HG03469 (cell line): ENCODE results near the gene BMP8A.
"Not testable (repeated sequence)": the region's sequence is repeated elsewhere in the genome, so short reads cannot be mapped to it uniquely, and the experiment has no call there.

ENCODE experiments used
- ATAC-seq: cut with Tn5 transposase; IDR thresholded peaks from one replicate; pipeline ENCODE4 v1.9.1; 2021; ENCODE audit warnings: mild to moderate bottlenecking, moderate library complexity, moderate number of reproducible peaks; ENCODE audit not compliant: unreplicated experiment

Gene BMP8A

DNA sequence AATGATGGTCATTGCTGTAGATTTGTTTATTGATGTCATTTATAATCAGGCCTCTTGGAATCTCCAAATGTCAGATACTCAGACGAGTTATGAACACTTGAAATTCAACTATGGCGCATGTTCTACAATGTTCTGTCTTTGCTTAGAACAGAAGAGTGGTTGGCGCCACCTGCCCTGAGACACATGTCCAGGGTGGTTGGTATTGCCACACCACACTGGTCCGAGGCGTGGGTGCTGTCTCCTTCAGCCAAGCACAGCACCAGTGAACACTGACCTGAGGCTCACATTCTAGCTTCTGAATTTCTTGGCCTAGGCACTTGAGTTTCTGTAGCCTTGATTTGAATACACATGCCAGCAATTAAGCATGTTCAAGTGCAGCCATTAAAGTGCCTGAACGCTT, 10.1 kb upstream of the BMP8A start:
- ATAC-seq, result no peak

DNA sequence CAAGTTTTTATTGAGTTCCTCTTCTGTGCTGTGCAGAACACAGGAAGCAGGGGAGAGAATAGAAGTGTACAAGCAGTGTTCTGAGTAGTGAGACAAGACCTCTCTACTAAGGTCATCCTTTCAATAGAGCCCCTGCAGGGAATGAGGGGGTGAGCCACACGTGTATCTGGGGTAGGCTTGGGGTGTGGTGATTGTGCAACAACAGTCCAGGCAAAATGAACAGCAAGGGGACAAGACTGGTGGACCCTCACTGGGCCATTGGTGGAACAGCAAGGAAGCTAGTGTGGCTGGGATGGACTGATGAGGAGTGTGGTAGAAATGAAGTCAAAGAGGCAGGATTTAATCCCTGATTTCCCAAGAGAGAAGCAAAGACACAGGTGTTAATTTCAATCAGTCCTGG, 8.2 kb upstream of the BMP8A start:
- no peak for ATAC-seq

DNA sequence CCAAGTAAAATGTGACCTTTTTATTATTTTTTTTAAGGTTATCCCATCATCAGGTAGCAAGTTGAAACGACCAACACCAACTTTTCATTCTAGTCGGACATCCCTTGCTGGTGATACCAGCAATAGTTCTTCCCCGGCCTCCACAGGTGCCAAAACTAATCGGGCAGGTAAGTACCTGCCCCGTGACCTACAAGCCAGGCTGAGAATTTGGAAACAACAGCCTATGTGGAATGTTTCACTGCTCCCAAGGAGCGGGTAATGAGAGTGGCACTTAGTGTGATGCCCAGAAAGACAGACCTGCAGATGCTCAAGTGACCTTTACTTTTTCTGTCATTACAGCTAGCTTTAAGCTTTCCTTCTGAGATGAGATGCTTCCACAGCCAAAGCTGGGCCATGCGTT, 6.9 kb upstream of the BMP8A start:
- no peak for ATAC-seq

DNA sequence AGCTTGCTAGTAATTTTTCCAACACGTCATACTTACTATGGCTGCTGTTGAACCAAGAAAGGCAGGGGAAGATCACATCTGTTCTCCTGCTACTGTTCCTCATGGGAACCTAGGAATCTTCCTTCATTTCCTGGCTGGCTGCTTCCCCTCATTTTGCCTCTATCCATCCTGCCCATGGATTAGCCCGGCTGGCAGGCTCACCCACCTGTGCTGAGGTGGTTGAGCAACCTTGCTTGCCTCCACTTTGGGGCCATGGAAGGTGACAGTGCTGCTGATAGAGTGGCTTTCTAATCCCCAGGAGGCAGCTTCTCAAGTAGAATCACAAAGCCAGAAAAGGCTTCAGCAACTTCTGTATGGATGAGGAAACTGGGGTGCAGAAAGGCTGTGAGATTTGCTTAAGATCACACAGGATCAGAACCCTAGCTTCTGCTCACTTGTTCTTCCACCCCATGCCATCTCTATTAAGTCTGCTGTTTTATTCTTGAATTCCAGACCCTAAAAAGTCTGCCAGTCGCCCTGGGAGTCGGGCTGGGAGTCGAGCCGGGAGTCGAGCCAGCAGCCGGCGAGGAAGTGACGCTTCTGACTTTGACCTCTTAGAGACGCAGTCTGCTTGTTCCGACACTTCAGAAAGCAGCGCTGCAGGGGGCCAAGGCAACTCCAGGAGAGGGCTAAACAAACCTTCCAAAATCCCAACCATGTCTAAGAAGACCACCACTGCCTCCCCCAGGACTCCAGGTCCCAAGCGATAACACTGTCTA, 6.2 kb upstream of the BMP8A start:
- no peak for ATAC-seq

DNA sequence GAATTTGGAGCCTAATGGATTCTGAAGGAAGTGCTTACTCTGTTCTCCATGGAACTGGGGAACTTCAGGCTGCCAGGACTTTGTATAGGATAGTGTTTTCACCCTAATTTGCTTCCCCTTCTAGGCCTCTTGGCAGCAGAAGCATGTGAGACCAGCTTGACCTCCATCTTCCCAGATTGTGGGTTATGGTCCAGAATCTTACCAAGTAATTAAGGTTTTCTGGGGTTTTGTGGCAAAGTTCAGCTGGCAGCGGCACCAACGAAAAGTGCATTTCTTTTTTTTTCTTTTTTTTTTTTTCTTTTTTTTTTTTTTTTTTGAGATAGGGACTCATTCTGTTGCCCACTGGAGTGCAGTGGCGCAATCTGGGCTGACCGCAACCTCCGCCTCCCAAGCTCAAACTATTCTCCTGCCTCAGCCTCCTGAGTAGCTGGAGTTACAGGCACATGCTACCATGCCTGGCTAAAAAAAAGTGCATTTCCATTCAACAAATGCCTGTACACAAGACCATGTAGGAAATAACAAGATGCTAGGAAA, 3.4 kb upstream of the BMP8A start:
- ATAC-seq, result no peak

DNA sequence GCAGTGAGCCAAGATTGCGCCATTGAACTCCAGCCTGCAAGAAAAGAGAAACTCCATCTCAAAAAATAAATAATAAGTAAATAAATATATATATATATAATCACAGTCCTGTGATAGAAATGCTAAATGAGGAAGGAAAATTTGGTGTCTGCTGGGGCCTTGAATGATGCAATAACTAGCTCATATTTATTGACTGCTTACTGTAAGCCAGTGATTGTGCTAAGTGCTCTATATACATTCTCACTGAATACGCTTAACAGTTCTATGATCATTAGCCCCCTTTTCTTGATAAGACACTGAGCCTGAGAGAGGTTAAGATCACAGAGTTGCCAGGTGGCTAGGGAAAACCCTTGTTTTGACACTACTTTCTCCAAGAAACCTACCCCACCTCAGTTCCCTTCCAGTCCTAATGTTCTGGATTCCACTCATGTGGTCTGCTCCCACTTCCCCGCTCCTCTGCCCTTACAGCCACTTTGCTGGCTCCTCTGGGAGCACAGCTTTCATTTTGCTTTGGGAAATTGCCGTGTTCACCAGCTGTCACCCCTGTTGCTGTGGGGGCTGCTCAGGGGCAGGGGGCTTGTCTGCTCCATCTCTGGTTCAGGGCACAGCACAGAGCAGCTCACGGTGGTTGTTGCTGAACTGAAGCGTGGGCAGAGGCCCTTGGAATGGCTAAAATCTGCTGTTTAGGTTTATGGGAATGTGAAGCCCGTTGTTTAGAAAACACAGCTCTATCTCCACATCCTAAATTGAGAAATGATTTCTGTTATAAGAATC, 2.5 kb upstream of the BMP8A start:
- no peak for ATAC-seq

DNA sequence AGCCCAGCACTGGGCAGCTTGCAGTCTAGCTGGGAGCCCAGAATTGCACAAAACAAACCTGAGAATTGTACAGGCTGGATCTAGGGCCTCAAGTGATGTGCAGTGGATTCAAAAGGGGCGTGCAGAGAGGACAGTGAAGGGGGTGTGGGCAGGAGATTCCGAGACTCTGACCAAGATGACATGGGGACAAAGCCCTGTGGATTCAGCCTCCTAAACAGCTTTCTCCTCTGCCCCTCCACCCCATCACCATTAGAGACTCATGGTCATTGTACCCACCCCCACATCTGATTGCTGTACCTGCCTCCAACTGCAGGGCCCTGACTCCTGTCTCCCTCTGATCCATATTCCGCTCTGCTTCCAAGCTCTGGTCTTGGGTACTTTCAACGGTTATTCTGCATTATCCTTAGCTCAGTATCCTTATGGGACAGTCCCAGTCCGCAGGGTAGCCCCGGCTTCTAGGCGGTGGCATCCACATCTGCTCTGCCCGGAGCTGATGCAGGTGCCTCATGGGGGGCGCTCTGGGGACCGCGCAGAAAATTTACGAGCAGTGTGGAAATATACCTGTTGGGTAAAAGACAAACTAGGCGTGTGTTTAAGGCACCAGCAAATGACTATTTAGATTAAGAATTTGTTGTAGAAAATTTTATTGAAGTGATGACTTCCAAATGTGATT, 1.7 kb upstream of the BMP8A start:
- ATAC-seq, result no peak

DNA sequence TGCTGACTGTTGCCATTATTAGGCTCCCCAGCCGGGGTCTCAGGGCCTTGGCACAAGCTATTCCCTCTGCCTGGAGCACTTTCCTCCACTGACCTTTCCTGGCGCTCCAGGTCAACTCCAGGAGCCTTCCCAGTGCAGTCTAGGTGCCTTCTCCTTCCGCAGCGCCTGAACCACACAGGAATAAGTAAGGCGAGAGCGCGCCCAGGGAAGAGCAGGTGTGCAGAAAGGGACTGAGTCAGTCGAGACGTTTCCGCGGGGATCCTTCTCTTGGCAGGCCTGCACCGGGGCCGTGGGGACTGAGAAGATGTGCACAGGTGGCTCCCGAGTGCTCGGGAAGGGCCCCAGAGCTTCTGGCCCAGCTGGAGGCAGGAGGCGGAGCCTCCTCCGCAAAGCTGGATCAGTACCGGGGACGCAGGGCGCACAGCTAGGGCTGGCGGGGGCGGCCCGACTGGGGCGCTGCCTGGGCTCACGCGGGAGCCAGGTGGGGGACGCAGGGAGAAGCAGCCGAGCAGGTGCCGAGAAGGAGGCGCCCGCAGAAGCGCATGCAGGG, 765 bp upstream of the BMP8A start:
- no peak for ATAC-seq

DNA sequence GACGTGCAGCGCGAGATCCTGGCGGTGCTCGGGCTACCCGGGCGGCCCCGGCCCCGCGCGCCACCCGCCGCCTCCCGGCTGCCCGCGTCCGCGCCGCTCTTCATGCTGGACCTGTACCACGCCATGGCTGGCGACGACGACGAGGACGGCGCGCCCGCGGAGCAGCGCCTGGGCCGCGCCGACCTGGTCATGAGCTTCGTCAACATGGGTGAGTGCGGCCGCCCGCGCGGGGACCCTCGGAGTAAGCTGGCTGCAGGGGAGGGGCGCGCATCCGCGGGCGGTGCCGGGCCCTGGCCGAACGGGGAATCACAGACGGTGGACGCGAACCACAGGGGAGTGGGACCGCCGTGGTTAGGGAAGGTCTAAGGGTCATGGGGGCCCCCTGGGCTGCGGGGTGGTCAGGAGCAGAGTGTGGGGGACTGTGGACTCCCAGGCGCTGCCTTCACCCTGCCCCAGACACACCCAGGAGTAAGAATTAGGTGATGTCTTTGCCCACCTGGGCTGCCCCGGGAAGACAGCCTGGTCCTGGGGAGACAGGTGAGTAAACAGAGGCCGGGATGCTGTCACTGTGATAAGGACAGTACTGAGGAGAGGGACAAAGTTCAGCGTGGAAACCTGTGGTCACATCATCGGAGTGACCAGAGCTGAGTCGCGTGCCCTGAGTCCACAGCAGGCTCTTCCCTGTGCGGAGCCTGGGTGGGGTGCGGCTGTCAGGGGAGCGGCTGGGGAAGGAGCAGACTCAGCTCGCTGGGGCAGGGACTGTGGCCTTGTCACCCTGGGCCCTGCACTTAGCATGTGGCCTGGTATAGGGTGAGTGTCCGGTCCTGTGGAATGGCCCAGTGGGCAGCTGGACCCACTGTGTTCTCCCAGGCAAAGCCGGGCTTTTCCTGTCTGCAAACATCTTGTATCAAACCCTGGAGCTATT, 944 bp downstream of the BMP8A start:
- ATAC-seq, result not testable (repeated sequence)

DNA sequence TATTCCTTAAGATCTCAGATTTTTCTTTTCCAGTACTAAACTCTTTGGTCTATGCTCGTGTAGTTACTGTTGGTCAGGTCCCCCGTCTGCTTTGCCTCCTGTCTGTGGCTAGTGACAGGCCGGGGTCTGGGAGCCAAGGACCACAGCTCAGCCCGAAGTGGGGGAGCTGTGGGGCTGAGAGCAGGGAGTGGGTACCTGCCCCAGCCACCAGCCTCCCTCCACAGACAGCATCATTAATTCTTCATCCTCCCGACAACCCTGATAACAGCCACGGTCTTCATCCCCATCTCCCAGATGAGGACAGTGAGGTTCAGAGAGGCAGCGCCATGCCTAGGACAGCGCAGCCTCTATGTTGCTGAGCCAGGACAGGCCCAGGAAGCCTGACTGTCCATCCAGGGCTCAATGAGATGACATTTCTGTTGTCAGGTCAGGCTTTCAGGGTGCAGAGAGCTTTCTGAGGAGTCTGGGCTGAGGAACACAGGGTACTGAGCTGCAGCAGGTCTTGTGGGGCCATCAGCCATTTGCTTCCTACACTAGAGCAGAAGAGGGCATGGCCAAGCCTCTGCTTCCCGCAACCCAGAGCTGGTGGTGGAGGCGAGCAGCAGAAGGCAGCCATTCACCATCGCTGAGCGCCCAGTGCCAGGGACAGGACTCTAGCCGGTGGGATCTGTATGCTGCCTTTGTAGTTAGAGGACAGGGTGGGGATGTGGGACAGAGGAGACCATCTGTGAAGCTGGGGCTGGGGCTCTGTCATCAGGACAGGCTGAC, 1.8 kb downstream of the BMP8A start:
- ATAC-seq, result not testable (repeated sequence)

DNA sequence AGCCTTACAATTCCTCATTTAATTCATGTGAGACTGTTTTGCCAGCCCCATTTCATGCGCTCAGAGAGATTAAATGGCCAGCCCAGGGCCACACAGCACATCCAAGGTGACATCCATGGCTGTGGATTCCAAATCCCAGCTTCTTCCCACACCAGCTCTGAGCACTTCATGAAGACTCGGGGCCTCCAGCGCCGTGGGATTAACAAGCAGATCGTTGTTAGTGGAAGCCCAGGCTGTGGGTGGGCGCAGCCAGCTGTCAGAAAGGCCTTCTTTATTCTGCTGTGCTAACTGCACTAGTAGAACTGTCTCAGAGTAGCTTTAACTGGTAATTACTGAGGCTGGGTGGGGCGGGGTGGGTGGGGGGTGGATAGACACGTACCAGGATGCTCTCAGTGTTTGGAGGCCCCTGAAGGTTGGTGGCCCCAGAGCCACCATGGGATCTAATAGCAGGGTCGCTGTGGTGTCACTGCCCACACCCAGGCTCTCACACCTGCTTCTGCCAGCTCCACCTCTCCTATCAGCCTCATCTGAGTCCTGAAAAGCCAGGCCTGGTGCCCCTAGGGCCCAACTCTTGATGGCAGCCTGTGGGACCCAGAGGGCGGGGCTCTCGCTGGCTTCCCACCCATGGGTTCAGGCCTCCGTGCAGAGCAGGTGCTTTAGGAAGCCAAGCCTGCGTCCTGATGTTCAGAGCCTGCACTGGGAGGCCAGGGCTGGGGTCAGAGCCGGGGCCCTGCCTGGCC, 3.4 kb downstream of the BMP8A start:
- no peak for ATAC-seq

DNA sequence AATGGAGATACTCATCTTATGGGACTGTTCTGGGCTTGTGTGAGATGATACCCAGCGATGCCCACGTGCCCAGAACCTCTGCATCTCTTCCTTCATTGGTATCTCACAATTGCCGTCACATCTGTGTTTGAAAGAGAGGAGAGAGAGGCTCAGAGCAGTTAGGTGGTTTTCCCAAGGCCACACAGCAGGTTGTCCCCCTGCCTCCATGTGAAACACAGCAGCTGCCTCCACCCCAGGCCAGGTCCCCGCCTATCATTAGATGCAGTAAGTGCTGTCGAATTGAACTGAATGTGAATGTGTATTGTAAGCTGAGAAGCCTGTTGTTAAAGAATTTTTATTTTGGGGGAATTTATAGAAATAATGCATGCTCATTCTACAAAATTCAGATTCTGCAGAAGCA, 5.1 kb downstream of the BMP8A start:
- not testable (repeated sequence) for ATAC-seq

DNA sequence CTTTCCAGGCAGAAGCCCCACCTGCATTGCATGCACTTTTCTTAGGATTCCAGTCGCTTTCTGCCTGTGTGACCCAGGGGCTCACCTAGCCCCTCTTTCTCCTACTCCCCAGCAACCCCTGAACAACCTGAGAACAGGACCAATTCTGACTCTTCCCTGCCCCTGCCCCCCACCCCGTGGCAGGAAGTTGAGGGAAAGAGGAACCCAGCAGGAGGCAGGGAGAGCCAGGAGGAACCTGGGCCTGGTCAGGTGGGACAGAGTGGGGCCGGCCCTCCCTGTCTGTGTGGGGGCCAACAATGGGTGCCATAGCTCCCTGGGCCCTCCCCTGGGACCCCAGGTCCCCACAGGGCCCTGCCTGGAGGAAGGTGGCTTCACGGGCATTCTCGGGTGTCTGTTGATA, 6.1 kb downstream of the BMP8A start:
- no peak for ATAC-seq

DNA sequence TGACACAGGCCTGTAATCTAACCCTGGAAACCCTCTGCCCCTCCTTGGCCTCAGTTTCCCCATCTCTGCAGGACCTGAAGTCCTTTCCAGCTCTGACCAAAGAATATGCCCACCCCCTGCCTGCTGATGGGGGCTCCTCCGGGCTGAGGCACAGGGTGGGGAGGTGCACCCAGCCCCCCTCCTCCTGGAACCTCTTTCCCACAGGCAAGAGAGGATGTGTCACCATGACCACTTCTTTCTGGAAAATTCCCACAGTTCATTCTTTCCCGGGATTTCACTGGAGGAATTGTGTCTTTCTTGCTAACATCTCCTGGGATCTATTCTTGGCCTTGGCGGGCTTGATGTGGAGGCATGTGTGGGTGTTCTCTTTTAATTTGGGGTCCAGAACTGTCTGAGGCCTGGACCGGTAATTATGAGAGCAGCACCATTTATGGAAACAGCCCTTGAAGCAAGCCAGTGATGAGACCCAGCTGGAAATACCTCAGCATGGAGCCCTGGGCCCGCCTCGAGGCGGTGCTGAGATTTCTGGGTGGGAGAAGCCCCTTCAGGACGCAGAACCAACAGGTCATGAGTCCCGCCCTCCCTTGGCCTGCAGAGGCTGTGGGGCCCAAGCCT, 6.8 kb downstream of the BMP8A start:
- not testable (repeated sequence) for ATAC-seq

DNA sequence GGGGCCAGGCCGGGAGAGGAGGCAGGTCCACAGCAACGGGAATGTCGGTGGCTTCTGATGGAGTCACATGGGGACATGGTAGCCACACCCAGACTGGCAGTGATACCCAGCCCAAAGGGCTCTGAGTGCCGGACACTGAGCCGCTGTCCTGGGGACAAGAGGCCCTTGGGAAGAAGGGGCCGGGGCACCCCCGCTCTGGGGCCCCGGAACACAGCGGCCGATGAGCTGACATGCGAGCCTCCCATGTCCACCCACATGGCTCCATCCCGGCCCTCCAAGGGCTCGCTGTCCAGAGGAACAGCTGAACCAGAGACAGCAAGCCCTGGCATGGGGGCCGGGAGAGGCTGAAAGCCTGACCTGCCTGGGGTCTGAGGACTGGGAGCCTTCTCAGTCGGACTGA, 7.4 kb downstream of the BMP8A start:
- not testable (repeated sequence) for ATAC-seq

DNA sequence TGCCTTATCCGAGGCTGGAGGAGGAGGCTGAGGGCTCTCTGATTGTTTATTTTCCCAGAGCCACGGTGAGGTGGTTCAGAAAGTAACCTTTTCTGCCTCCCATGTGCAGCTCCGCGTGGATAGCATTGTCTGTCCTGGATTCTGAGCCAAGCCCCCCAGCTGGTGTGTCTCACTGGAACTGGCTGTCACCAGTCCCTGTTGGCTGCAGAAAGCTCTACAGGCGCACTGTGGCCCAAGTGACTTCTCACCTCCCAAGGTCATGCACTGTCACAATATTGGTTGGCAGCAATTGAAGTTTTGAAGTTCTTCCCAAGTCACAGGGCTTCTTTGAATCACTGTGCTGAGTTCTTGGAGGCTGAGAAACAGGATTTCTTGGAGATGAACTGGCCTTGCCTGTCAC, 8.2 kb downstream of the BMP8A start:
- ATAC-seq, result no peak

DNA sequence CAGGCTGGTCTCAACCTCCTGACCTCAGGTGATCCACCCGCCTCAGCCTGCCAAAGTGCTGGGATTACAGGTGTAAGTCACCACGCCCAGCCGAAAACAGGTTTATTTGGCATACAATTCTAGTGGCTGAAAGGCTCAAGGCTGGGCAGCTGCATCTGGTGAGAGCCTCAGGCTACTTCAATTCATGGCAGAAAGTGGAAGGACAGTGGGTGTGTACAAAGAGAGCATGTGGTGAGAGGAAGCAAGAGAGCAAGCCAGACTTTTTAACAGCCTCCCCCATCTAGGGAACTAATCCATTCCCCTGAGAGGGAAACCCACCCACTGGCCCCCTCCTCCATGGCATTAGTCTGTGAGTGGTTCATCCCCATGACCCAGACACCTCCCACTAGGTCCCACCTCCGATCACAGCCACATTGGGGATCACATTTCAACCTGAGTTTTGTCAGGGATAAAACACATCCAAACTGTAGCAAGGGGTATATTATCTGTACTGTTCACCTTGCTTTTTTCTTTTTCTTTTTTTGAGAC, 9.5 kb downstream of the BMP8A start:
- ATAC-seq, result no peak

DNA sequence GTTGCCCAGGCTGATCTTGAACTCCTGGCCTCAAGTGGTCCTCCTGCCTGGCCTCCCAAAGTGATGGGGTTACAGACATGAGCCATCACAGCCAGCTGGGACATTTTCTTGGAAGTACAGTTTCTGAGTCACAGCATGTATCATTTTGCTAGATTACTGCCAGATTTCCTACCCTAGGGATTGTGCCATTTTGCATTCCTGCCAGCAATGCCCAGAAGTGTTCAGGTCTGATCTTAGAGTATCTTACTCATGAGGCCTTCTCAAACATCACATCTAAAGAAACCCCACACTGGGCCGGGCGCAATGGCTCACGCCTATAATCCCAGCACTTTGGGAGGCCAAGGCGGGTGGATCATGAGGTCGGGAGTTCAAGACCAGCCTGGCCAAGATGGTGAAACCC, 10.2 kb downstream of the BMP8A start:
- ATAC-seq, result no peak
